HG02798 (cell line): Measurements from ENCODE around the gene FAM156A.
A peak's percentile ranks its signal among the peaks of the same experiment; 100 is the strongest.
"Not testable (repeated sequence)": the region's sequence is repeated elsewhere in the genome, so short reads cannot be mapped to it uniquely, and the experiment has no call there.

Source experiments
- ATAC-seq: cut with Tn5 transposase; IDR thresholded peaks from one replicate; pipeline ENCODE4 v1.9.1; 2021; ENCODE audit warnings: mild to moderate bottlenecking; ENCODE audit not compliant: unreplicated experiment, poor library complexity

The FAM156A gene

GRCh38 chrX:52958113-52958959 lies at the start of gene FAM156A:
Gene FAM156A, minus strand, starts transcription at chrX:52958518. Its CDS starts 9,930 bp downstream, at chrX:52948588.
- ATAC-seq, result peak; percentile 94

- ATAC-seq, result no peak
Observed at GRCh38 chrX:53005327-53005726, 47.0 kb upstream of the FAM156A start.

- ATAC-seq, result no peak
Observed at GRCh38 chrX:53004811-53005210, 46.5 kb upstream of the FAM156A start.

- no peak for ATAC-seq
Observed at GRCh38 chrX:53004038-53004437, 45.7 kb upstream of the FAM156A start.

GRCh38 chrX:53003111-53003510 lies 44.8 kb upstream of the FAM156A start:
- ATAC-seq, result no peak

GRCh38 chrX:53001958-53002357 lies 43.6 kb upstream of the FAM156A start:
- no peak for ATAC-seq

- ATAC-seq, result no peak
Observed at GRCh38 chrX:53000447-53001135, 42.3 kb upstream of the FAM156A start.

- ATAC-seq, result no peak
Observed at GRCh38 chrX:52995987-52996331, 37.6 kb upstream of the FAM156A start.

GRCh38 chrX:52995135-52995986 lies 37.0 kb upstream of the FAM156A start:
- ATAC-seq, result peak; percentile 97

- ATAC-seq, result no peak
Observed at GRCh38 chrX:52990848-52991247, 32.5 kb upstream of the FAM156A start.

GRCh38 chrX:52990011-52990631 lies 31.8 kb upstream of the FAM156A start:
- peak; percentile 86 for ATAC-seq

- ATAC-seq, result no peak
Observed at GRCh38 chrX:52988985-52989917, 30.9 kb upstream of the FAM156A start.

- ATAC-seq, result no peak
Observed at GRCh38 chrX:52983321-52984000, 25.1 kb upstream of the FAM156A start.

GRCh38 chrX:52979993-52980392 lies 21.7 kb upstream of the FAM156A start:
- no peak for ATAC-seq

- ATAC-seq, result no peak
Observed at GRCh38 chrX:52979568-52979967, 21.2 kb upstream of the FAM156A start.

GRCh38 chrX:52977953-52978352 lies 19.6 kb upstream of the FAM156A start:
- ATAC-seq, result no peak

- not testable (repeated sequence) for ATAC-seq
Observed at GRCh38 chrX:52975576-52975975, 17.3 kb upstream of the FAM156A start.

- not testable (repeated sequence) for ATAC-seq
Observed at GRCh38 chrX:52974336-52974992, 16.1 kb upstream of the FAM156A start.
